Common myeloid progenitor, CD34-positive (primary cell): ENCODE results near the gene MASP1.

Experiments used
- CTCF ChIA-PET: fragments of 350-600 bp; sonication (Branson Sonifier 250); formaldehyde crosslinking; loops from one replicate; lab custom pipeline; 2021; ENCODE audit warnings: antibody characterized with exemption; lab: Charles Lee
- POLR2A ChIA-PET: fragments of 350-600 bp; sonication (Branson Sonifier 250); formaldehyde crosslinking; loops from one replicate; lab custom pipeline; 2021; ENCODE audit warnings: antibody characterized with exemption; lab: Charles Lee
- DNase-seq, 3 donors: peaks; one replicate each; pipeline versions ENCODE4 v3.0.0 to v3.0.0-alpha.2; 2013
- H3K27ac ChIP-seq, 2 experiments: 1 replicate in 1 of 2; 2 replicates in 1 of 2; pipeline ENCODE4 v1.7.0; 2013; ENCODE audit warnings: inconsistent platforms in 2 of 2, low read length in 2 of 2, mild to moderate bottlenecking in 2 of 2, low read depth in 1 of 2, moderate library complexity in 1 of 2; ENCODE audit not compliant: severe bottlenecking in 2 of 2, insufficient read depth in 1 of 2, poor library complexity in 1 of 2
- H3K27me3 ChIP-seq, 5 experiments: replicated peaks in 2 of 5; 1 replicate in 3 of 5; 2 replicates in 2 of 5; pipeline versions ENCODE4 v1.6.1 to v1.7.0; 2013; ENCODE audit warnings: low read length in 4 of 5, mild to moderate bottlenecking in 2 of 5, moderate library complexity in 2 of 5, inconsistent platforms in 1 of 5; ENCODE audit not compliant: insufficient read depth in 5 of 5, control insufficient read depth in 4 of 5
- H3K36me3 ChIP-seq, 4 experiments: 1 replicate in 2 of 4; 2 replicates in 2 of 4; pipeline versions ENCODE4 v1.6.1 to v1.7.0; 2013; ENCODE audit warnings: low read length in 3 of 4, control low read depth in 1 of 4, mild to moderate bottlenecking in 1 of 4; ENCODE audit not compliant: control insufficient read depth in 4 of 4, insufficient read depth in 4 of 4
- H3K4me1 ChIP-seq, 4 experiments: 1 replicate in 3 of 4; 2 replicates in 1 of 4; pipeline versions ENCODE4 v1.6.1 to v1.7.1; 2013; ENCODE audit warnings: low read length in 3 of 4, mild to moderate bottlenecking in 3 of 4, control low read depth in 1 of 4, inconsistent platforms in 1 of 4, moderate library complexity in 1 of 4; ENCODE audit not compliant: control insufficient read depth in 4 of 4, insufficient read depth in 4 of 4; ENCODE audit errors: control extremely low read depth in 1 of 4
- H3K4me3 ChIP-seq, 7 experiments: 1 replicate in 4 of 7; 2 replicates in 3 of 7; pipeline versions ENCODE4 v1.5.1 to v1.7.0; 2013; ENCODE audit warnings: mild to moderate bottlenecking in 7 of 7, low read length in 6 of 7, moderate library complexity in 6 of 7, inconsistent platforms in 2 of 7, low read depth in 2 of 7, control low read depth in 1 of 7; ENCODE audit not compliant: insufficient read depth in 4 of 7, control insufficient read depth in 1 of 7; ENCODE audit errors: extremely low read depth in 1 of 7
- H3K9me3 ChIP-seq, 5 experiments: 1 replicate in 4 of 5; 2 replicates in 1 of 5; pipeline versions ENCODE4 v1.6.1 to v1.7.1; 2013; ENCODE audit warnings: low read length in 4 of 5, mild to moderate bottlenecking in 2 of 5, inconsistent platforms in 1 of 5, low read depth in 1 of 5, moderate library complexity in 1 of 5; ENCODE audit not compliant: control insufficient read depth in 4 of 5, insufficient read depth in 2 of 5; ENCODE audit errors: control extremely low read depth in 1 of 5
- WGBS: methylation state at CpG from one replicate; pipeline ENCODE4 v1.1.5; 2013; ENCODE audit not compliant: insufficient coverage; 5-methylcytosine and 5-hydroxymethylcytosine counted together

The MASP1 gene

DNA sequence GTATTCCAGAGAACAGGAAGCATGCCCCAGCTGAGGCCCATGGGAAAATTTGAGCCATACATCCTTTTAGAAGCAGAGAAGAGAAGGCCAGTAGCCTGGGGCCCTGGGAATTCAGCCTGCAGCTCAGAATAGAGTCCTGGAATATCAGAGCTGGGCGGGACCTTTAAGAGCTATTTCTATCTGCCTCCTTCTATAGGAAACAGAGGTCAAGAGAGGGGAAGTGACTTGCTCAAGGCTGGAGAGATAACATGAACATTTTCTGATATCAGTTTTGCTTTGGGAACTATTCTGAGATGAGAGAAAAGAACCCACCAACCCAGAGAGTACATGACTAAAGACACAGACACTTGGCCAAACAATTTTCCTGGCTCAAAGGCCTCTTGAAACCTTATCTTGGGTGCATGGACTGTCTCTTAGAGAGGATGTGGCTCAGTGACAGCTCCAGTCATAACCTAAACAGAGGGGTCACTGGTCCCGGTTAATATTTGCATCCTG, 26.0 kb downstream of the MASP1 start:
- WGBS, result no CpG with 5 or more reads among the region's 2 CpGs
- H3K36me3 ChIP-seq, result no peaks in the 10 kb centered on the region
- H3K4me3 ChIP-seq, result no peak overlapping the region
- H3K27me3 ChIP-seq, result no peaks in the 10 kb centered on the region
- peaks cover 0 to 14% (median 5%) of the 10 kb centered on the region in 4 experiments for H3K4me1 ChIP-seq
- CTCF ChIA-PET, result interaction anchor here (1.2 to 1.9 kb wide), 2 partner anchors 9 to 53 kb away, joined by 3 to 6 read pairs; no protein-coding TSS in a partner anchor
- POLR2A ChIA-PET, result no interaction called here
- peak; percentile 15 to 62 (median 48) for DNase-seq
- H3K27ac ChIP-seq, result no peak overlapping the region
- peaks cover 0 to 7% (median 3%) of the 10 kb centered on the region in 5 experiments for H3K9me3 ChIP-seq

DNA sequence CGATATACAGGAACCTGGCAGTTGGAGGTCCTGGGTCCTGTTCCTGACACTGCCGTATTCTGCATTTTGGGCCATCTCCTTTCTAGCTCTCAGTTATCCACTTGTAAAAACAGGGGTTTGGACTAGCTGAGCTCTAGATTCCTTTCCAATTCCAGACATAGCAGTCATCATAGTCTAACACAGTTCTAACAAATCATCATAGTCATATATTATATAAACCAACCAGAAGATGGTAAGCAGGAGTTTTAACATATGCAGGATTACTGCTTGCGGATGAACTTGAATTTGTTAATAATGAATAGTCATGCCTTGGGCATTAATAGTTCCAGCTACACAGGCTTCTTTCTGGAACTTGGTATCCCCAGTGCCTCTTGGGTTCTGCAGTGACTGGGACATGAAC, 26.6 kb downstream of the MASP1 start:
- CTCF ChIA-PET, result interaction anchor here (1.2 kb wide), 1 partner anchor 9 kb away, joined by 3 read pairs; no protein-coding TSS in a partner anchor
- Histone ChIP-seq H3K4me1 (peaks cover 0 to 14% (median 5%) of the 10 kb centered on the region in 4 experiments), H3K4me3 (no peak overlapping the region), H3K36me3 (no peaks in the 10 kb centered on the region), H3K27me3 (no peaks in the 10 kb centered on the region), H3K27ac (no peak overlapping the region), H3K9me3 (peaks cover 0 to 7% (median 3%) of the 10 kb centered on the region in 5 experiments)
- no peak for DNase-seq
- WGBS, result 100% methylated on average over 3 of the region's 3 CpGs
- POLR2A ChIA-PET, result no interaction called here

DNA sequence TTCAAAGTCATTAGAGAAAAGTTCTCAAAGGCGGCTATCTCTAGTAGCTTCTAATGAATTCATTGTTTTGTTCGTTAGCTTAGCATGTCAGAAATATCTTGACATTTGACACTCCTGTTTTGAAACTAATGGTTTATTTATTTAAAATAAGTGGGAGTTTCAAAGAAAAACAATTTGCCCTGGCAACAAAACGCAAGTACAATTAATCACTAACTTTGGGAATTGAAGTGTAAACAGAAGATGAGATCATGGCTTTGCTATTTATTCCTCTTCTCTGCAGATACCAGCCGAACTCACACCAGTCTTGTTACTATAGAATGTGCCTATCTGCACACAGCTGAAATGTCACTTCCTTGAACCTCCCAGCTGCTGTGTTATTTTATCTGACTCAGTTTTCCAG, 27.5 kb downstream of the MASP1 start:
- ChIA-PET POLR2A (no interaction called here), CTCF (no interaction called here)
- no peak overlapping the region for H3K27ac ChIP-seq
- WGBS, result 100% methylated on average over 3 of the region's 4 CpGs
- H3K4me1 ChIP-seq, result peaks cover 0 to 14% (median 5%) of the 10 kb centered on the region in 4 experiments
- H3K27me3 ChIP-seq, result no peaks in the 10 kb centered on the region
- H3K4me3 ChIP-seq, result no peak overlapping the region
- peaks cover 0 to 1% (median 0%) of the 10 kb centered on the region in 5 experiments for H3K9me3 ChIP-seq
- no peak for DNase-seq
- H3K36me3 ChIP-seq, result no peaks in the 10 kb centered on the region

GRCh38 chr3:187263270-187263669, 28.3 kb downstream of the MASP1 start:
- H3K36me3 ChIP-seq, result no peaks in the 10 kb centered on the region
- POLR2A ChIA-PET, result no interaction called here

DNA sequence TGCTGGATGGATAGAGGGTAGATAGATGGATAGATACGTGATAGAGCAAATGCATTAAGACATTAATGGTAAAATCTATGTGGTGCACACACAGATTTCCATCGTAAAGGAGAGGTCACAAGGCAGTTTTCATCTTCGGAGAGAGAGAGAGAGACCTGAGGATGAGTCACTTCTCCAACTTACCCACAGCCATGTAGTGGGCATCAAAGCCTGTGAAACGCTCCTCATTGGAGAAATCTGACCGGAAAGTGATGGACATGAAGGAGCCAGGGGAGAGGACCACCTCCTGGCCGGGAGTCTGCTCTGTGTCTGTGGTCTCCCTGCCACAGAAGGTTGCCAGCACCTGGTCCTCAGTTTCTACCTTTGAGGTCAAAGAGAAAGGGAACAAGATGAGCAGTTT, 29.2 kb downstream of the MASP1 start:
- H3K4me1 ChIP-seq, result peaks cover 0 to 14% (median 5%) of the 10 kb centered on the region in 4 experiments
- H3K27me3 ChIP-seq, result no peaks in the 10 kb centered on the region
- H3K9me3 ChIP-seq, result no peaks in the 10 kb centered on the region
- no peak overlapping the region for H3K4me3 ChIP-seq
- no peak for DNase-seq
- H3K27ac ChIP-seq, result no peak overlapping the region
- POLR2A ChIA-PET, result no interaction called here
- H3K36me3 ChIP-seq, result no peaks in the 10 kb centered on the region
- WGBS, result 96% methylated on average over 4 of the region's 6 CpGs
- CTCF ChIA-PET, result interaction anchor here (1.2 kb wide), 1 partner anchor 12 kb away, joined by 3 read pairs; no protein-coding TSS in a partner anchor

More at GRCh38 chr3:187263270-187263669, 28.3 kb downstream of the MASP1 start:
- CTCF ChIA-PET, result interaction anchor here (1.2 kb wide), 1 partner anchor 12 kb away, joined by 3 read pairs; no protein-coding TSS in a partner anchor
- no peak for DNase-seq
- Histone ChIP-seq H3K27me3 (no peaks in the 10 kb centered on the region), H3K4me3 (no peak overlapping the region), H3K27ac (no peak overlapping the region), H3K4me1 (peaks cover 0 to 14% (median 5%) of the 10 kb centered on the region in 4 experiments), H3K9me3 (no peaks in the 10 kb centered on the region)

- WGBS, result no CpG with 5 or more reads among the region's 3 CpGs
- Histone ChIP-seq H3K27ac (no peak overlapping the region), H3K36me3 (no peaks in the 10 kb centered on the region), H3K27me3 (no peaks in the 10 kb centered on the region), H3K9me3 (no peaks in the 10 kb centered on the region), H3K4me3 (no peak overlapping the region), H3K4me1 (peaks cover 0 to 14% (median 5%) of the 10 kb centered on the region in 4 experiments)
- CTCF ChIA-PET, result no interaction called here
- no peak for DNase-seq
- POLR2A ChIA-PET, result no interaction called here
Observed at GRCh38 chr3:187261541-187261969, 30.0 kb downstream of the MASP1 start.

DNA sequence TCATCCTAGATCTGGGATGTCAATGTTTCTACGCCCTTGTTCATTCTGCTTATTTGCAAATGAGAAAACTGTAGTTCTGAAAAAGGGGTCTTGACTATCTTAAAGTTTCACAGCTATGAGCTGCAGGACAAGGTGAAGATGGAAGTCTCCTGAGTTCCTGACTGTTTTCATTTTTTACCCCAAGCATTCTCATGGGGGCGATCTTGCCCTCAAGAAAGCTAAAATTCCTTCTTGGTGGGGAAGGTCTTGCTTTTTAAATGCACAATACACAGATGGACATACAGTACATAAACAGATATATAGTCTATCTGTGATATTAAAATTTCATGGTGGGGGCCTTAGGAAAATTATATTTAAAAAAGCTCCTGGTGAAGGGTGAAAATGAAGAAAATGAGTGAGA, 32.4 kb downstream of the MASP1 start:
- H3K27me3 ChIP-seq, result no peaks in the 10 kb centered on the region
- WGBS, result 0% methylated on average over 1 of the region's 2 CpGs
- no peak overlapping the region for H3K27ac ChIP-seq
- H3K4me1 ChIP-seq, result no peaks in the 10 kb centered on the region
- H3K4me3 ChIP-seq, result no peak overlapping the region
- no peaks in the 10 kb centered on the region for H3K9me3 ChIP-seq
- POLR2A ChIA-PET, result no interaction called here
- no peaks in the 10 kb centered on the region for H3K36me3 ChIP-seq
- CTCF ChIA-PET, result interaction anchor here (0.6 kb wide), 1 partner anchor 1476 kb away, joined by 3 read pairs; no protein-coding TSS in a partner anchor
- DNase-seq, result no peak
